Stimulated activated CD4-positive, alpha-beta T cell treated with anti-CD3 and anti-CD28 coated beads, Interleukin-15, amount 100 ng/mL, for 1 hour (primary cell): ENCODE results near the gene TIGD3.

Experiments
- DNase-seq, 2 donors: peaks; one replicate each; pipeline ENCODE4 v3.0.0-alpha.2; 2020; ENCODE audit warnings: low read depth in 1 of 2, low spot score in 1 of 2

Gene TIGD3

DNA sequence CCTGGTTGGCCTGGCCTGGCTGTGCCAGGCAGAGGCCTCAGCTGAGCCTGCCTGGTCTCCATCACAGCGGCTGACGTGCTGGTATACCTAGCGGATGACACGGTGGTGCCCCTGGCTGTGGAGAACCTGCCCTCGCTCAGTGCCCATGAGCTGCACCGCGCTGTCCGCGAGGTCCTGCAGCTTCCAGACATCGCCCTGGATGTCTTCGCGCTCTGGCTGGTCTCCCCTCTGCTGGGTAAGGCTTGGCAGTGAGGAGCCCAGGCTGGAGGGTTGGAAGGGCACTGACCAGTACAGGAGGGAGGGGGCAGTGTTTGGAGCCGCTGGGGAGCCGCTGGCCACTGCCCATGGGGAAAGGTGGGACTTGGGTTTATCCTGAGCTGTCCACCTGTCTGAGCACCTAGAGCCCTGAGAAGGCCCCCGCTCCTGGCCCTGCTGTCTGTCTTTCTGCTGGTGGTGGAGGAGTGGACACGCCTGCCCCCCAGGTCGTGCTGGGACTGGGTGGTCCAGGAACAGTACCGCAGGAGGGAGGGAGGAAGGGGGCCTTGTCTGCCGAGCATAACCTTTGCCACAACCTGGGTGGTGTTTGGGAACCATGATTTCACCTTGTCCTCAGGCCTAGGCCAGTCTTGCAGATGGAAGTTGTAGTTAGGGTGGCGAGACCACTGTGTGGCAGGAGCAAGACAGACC lies 34.9 kb downstream of the TIGD3 start:
- DNase-seq: no peak

DNA sequence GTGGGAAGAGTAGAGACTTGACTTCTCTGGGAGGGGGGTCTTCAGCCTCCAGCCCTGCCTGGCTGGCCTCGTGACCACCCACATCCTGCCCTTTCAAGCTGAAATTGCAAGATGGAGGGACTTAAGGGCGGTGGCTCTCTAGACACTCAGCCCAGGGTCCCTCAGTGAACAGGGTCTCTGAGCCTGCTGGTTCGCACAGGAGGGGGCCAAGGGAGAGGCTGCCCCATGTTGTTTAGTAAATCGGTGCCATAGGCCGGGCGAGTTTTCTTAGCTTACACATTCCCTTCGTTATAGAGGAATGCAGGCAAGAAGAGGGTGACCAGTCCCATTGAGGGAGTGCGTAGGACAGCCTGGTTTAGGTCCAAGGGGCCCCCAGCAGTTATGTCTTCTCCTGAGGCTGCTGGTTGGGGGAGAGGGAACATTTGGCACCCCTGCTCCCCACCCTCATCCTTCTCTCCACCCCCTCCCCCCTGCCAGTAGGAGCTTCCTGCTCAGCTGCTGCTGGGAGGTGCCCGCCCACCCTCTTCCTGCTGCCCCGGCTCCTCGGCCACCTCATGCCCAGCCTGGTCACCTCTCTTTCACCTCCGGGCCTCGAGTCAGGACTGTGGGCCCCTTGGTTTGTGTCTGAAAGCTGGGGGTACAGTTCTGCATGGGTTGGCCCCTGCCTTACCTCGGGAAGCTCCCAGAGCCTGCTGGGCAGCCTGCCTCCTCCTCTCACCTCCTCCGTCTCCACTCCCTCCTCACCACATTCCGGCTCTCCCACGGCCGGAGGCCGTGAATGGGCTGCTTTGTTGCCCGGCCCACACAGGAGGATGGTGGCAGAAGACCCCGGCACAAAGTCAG lies 35.8 kb downstream of the TIGD3 start:
- no peak for DNase-seq

DNA sequence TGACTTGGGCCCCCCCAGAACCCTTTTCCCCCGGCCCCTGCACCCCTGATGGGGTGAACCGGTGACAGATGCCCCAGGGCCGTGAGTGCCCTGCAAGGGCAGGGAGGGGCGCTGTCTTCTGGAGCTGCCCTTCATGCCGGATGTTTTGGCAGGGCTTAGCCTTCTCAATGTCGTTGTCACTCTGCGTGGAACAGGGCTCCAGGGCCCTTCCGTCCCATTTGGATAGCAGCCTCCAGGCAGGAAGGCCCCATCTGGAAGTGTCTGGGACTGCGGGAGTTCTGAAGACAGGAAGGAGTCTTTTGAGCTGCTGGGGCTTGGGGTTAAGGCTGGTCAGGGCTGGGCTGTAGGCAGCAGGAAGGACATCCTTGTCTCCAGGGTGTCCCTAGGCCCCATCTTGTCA lies 36.4 kb downstream of the TIGD3 start:
- DNase-seq: no peak

DNA sequence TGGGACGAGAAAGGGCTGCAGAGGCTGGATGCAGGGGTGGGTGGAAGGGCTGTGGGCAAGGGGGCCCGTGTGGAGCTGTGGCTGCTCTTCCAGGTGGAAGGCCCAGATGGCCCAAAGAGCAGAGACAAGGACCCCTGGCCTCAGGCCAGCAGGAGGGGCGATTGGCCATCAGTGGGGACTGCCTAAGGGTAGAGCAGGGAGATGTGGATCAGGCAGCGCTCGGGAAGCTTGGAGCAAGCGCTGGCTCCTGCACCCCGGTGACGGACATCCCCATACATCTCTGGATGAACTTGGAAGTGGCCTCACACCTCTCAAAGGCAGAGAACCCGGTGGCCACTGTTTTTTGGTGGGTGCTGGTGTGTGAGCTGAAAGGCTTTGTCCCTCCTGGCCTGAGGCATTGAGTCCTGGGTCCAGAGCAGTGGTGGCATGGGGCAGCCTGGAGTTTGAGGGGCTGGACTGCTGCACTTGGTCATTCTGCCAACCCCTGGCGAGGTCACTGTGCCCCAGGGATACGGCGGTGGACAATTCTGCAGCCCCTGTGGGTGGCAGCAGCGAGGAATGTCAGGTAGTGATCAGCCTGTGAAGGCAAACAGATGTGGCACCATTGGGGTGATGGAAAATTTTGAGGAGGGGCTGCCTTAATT lies 37.8 kb downstream of the TIGD3 start:
- DNase-seq: no peak

DNA sequence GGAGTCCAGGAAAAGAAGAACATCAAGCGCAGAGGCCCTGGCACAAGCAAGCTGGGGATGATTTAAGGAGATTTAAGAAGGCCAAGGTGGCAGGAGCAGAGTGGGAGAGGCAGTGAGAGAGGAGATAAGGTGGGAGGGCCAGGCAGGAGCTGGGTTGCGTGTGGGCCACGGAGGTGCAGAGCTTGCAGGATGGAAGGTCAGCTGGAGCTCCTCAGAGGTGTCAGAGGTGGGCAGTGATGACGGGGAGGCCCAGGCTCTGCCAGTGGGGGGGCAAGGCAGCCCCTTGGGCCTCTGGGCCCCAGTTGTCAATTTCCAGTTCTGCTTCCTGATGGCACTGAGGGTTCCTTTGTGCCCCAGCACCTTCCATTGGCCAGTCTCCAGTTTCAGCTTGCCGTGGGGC lies 38.3 kb downstream of the TIGD3 start:
- DNase-seq: no peak

DNA sequence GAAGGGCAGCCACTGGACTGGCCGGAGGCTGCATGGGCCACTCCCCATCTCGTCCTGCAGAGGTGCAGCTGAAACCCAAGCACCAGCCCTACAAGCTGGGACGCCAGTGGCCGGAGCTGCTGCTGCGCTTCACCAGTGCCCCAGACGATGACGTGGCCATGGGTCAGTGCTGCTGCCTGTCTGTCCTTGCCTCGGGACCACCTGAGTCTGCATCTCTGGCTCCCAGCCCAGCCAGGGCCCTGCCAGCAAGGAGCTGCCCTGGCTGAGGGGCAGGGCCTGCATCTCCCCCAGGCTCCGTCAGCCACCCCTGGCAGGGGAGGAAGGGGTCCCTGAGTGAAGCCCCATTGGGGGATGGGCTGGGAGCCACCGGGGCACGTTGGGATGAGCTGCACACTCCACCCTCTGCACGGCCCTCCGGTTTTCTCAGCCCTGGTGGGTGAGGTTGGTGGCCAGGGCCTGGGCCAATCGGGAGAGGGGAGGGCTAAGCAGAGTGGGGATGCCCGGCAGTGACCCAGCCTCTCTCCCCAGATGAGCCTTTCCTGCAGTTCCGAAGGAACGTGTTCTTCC lies 39.0 kb downstream of the TIGD3 start:
- no peak for DNase-seq

DNA sequence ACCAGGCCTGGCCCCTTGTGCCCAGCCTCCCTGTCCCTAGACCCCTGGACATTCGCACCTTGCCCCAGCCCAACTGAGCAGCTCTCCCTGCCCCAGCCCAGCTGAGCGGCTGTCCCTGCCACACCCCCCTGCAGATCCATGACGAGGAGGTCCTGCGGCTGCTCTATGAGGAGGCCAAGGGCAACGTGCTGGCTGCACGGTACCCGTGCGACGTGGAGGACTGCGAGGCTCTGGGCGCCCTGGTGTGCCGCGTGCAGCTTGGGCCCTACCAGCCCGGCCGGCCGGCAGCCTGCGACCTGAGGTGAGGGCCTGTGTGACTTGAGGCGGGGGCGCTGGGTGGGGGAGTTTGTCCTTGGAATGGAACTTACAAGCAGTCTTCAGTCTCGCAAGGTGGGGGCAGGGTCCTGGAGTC lies 39.6 kb downstream of the TIGD3 start:
- no peak for DNase-seq

DNA sequence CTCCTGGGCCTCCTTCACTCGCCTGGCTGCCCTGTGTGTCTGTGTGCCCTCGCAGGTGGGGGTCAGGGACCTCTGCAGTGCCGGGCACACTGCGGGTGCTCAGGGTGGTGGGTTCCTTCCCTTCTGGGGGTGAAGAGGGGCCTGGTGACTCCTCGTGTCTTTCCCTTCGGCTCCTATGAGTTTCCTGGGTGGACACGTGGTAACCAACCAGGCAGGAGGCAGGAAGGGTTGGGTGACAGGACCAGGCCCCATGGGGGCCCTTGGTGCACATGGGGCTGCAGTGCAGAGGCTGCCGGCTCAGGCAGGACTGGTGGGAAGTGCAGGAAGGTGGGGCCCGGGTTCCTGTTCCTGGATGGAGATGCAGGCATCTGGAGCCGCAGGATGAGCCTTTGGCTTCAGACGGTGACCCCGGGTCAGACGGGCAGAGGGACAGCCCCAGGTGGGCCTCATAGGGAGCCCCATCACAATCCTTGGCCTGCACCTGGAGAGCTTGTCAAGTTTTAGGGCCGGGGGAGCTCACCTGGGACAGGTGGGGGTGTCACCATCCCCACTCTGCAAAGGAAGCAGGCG lies 41.5 kb downstream of the TIGD3 start:
- no peak for DNase-seq

DNA sequence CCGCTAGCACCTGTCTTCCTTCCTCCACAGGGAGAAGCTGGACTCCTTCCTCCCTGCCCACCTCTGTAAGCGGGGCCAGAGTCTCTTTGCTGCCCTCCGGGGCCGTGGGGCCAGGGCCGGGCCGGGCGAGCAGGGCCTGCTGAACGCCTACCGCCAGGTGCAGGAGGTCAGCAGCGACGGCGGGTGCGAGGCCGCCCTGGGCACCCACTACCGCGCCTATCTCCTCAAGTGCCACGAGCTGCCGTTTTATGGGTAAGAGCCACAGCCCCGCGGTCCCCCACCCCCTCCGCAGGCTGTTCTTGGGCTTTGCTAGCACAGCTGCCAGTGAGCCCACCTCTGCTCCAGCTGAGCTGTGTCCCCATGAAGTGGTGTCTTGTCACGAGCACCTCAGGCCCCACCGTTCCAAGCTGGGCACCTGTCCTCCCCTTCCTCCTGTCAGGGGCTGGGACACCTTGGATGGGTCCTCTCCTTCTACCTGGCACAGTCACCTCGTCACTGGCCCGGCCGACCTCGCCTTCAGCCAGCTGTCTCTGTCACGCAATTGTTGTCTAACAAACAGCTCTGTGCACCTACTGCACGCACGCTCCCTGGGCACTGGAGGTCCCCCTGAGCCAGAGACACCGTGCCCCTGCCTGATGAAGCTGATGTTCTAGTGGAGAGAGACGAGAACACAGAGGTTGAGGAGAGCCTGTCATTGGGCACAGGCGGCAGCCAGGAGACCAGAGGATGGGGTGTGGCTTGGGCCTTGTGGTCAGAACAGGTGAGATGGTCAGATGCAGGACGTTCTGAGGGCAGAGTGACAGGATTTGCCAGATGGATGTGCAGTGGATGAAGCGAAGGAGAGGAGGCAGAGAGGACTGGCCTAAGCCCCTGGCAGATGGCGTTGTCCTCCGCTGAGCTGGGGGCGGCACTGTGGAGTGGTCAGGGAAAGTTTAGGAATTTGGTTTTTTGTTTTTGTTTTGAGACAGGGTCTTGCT lies 42.5 kb downstream of the TIGD3 start:
- no peak for DNase-seq

DNA sequence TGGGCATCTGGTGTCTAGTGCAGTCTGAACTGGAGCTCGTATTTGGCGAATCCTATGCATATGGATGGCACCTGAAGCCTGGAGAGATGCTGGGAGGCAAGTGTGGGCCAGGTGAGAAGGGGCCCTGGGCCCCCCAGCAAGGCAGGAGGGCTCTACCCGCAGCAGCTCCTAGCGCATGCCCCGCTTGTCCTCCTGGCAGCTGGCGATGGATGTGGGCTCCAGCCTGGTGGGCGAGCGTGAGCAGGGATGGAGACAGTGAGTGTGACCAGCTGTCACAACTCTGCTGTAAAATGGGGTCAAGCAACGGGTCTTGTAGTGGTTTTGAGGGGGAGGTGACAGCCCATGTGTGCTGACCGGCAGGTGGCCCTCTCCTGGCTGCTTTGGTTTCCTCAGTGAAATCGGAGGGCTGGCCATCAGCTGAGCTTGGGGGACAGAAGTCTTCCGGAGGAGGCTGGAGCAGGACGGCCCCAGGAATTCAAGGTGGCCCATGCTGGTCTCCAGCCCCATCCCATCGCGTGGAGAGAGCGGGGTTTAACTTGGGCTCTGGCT lies 43.9 kb downstream of the TIGD3 start:
- no peak for DNase-seq

DNA sequence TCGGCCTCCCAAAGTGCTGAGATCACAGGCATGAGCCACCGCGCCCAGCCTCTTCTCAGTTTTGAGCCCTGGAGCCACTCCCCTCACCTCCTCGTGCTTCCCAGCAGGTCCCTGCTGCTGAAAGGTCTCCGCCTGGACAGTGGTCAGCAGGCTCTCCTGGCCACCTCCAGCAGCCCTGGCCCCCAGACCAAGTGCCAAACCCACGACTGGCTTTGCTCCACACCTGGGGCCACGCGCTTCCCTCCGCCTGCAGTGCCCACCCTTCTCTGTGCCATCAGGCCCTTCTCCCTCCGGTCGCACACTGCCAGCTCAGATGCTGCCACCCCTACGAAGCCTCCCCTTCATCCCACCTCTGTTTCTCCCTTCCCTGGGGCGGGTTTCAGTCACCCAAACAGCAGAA lies 44.7 kb downstream of the TIGD3 start:
- no peak for DNase-seq

DNA sequence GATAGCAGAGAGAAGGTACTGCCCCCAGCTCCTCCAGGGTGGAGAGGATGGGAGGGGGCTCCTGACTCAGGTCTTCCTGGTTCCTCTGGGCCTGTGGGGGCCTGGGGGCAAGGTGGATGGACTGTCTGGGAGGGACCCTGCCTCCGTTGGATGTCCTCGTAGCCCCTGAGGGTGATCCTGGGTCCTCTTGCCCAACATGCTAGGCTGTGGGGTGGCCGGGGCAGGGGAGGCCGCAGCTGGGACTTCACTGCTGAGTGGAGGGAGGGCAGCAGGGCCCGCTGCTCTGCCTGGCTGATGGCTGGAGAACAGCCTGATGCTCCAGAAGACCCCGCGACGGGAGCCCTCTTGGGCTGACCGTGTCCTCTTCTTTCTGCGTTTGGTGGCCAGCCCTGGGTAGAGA lies 45.3 kb downstream of the TIGD3 start:
- no peak for DNase-seq

DNA sequence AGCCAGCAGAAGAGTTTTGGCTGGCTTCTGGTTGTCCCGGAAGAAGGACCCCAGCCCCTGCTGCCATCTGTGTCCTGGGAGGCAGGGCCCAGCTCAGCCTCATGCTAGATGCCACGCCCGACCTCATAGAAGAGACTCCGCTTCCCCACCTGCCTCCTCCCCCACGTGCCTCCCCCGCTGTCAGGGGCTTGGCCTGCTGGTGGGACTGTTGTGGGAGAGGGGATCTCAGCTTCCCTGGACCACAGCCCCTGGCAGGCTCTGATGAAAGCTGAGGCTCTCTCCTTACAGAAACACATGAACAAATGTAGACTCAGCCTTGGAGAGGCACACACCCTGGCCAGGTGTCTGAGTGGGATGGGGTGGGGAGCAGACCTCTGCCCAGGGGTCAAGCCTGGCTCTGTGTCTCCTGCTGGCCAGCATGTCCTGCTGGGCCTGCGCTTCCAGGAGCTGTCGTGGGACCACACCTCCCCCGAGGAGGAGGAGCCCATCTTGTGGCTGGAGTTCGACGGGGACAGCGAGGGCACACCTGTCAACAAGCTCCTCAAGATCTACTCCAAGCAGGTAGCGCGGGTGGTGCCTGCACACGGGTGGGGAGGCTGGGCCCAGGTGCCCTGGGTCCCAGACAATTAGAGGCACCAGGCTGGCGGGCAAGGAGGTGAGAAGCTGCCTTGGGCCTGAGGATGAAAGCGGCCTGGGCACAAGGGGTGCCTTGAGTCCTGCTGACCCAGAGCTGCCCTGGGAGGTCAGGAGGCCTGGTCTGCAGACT lies 45.9 kb downstream of the TIGD3 start:
- no peak for DNase-seq

DNA sequence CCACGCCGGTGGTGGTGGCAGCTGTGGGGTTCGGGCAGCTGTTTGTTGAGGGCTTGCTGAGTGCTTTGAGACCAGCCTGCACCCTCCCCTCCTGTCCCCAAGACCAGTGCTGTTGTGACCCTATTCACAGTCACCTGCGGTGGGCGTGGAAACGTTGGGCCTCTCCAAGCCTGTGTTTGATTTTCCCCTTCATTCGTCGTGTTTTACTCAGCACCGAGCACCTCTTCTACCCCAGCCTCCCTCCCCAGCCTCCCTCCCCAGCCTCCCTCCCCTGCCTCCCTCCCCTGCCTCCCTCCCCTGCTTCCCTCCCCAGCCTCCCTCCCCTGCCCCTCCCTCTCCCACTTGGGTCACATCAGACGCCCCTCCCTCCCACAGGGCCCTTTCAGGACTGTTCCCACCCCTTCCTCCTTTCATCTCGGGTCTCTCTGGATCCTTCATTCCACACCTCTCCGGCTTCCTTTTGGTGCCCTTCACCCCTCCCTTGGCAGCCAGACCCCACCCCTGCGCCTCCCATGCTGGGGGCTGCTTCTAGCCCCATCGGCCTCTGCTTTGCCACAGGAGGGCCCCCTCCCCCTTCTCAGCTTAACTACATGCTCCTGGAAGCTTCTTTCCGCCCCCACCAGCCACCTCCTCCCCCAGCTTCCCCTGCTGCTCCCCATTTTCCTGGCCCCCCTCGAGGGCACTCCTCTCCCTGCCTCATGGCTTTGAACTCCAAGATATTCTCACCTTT lies 46.7 kb downstream of the TIGD3 start:
- no peak for DNase-seq

DNA sequence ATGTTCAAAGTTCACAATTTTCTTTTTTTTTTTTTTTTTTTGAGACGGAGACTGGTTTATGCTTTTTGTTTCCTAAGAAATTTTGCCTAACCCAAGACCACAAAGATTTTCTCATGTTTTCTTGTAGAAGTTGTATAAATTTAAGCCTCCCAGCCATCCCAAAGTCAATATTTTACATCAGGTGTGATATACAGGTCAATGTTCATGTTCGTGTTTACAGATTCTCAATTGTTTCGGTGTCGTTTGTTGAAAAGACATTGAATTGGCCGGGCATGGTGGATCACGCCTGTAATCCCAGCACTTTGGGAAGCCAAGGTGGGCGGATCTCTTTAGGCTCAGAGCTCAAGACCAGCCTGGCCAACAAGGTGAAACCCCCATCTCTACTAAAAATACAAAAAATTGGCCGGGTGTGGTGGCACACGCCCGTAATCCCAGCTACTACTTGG lies 47.3 kb downstream of the TIGD3 start:
- DNase-seq: no peak

DNA sequence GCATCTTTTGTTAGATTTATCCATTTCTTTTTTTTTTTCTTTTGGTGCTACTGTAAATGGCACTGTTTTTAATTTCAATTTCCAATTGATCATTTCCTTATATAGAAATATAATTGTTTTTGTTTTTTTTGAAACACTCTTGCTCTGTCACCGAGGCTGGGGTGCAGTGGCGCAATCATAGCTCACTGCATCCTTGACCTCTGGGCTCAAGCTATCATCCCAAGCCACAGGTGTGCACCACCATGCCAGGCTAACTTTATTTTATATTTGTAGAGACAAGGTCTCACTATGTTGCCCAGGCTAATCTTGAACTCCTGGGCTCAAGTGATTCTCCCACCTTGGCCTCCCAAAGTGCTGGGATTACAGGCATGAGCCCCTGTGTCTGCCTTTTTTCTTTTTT lies 48.2 kb downstream of the TIGD3 start:
- no peak for DNase-seq

DNA sequence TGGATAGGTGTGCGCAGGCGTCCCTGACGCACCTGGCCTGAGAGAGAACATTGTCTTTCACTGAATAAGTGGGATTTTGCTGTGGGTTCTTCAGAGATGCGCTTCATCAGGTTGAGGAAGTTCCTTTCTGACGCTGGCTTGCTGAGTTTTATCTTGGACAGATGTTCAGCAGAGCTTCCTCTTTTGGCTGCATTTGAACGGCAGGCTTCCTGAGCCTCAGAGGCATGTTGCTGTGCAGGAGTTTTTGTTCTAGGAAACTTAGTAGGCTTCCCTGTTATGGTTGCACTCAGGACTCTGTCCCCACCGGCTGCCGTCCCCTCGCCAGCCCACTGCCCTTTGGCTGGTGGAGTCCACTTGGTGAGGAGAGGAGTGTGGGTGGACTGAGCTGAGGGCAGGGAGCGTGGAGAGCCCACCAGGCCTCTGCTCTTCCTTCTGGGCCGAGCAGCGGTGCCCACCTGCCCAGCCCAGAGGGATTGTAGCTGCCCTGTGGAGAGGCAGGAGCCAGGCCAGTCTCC lies 49.1 kb downstream of the TIGD3 start:
- no peak for DNase-seq

DNA sequence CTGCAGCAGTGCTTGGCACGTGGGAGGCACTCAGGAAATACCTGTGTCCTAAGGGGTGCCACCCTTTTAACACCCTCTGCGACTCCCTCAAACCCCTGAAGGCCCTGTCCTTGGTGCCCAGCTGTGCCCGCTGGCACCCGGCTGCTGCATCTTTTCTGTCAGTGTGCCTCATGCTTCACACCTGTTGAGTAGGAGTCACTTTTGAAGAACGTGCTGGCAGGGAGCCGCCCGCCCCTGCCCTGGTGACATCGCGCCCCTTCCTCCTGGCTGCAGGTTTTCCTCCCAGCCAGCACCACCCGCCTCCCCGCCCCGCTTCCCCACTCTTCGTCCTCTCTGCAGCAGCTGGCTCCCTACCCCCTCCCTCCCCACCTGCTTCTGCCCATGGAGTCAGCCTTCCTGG lies 49.7 kb downstream of the TIGD3 start:
- no peak for DNase-seq
